ENCODE data around the gene TBCA.

The TBCA gene

GRCh38 chr5:77775790-77776553, at the start of gene TBCA:
TSS of gene TBCA (minus strand) at chr5:77776339. CDS start at chr5:77776257, 82 bp downstream.
- FAIRE-seq = no peak

- FAIRE-seq = no peak
Observed at GRCh38 chr5:77824981-77825380, 48.8 kb upstream of the TBCA start.

GRCh38 chr5:77816686-77817085, 40.5 kb upstream of the TBCA start:
- no peak for FAIRE-seq

- no peak for FAIRE-seq
Observed at GRCh38 chr5:77812926-77813589, 36.9 kb upstream of the TBCA start.

- FAIRE-seq = no peak
Observed at GRCh38 chr5:77806213-77806843, 30.2 kb upstream of the TBCA start.

- FAIRE-seq = no peak
Observed at GRCh38 chr5:77798456-77798855, 22.3 kb upstream of the TBCA start.

- FAIRE-seq = no peak
Observed at GRCh38 chr5:77797136-77797535, 21.0 kb upstream of the TBCA start.

- FAIRE-seq = no peak
Observed at GRCh38 chr5:77795846-77796245, 19.7 kb upstream of the TBCA start.

GRCh38 chr5:77795268-77795667, 19.1 kb upstream of the TBCA start:
- FAIRE-seq = no peak

GRCh38 chr5:77791926-77792325, 15.8 kb upstream of the TBCA start:
- FAIRE-seq = no peak

- no peak for FAIRE-seq
Observed at GRCh38 chr5:77791356-77791755, 15.2 kb upstream of the TBCA start.

- no peak for FAIRE-seq
Observed at GRCh38 chr5:77785229-77785628, 9.1 kb upstream of the TBCA start.

GRCh38 chr5:77784735-77785134, 8.6 kb upstream of the TBCA start:
- FAIRE-seq = no peak

GRCh38 chr5:77781076-77781475, 4.9 kb upstream of the TBCA start:
- no peak for FAIRE-seq

GRCh38 chr5:77778881-77779438, 2.8 kb upstream of the TBCA start:
- FAIRE-seq = no peak

- no peak for FAIRE-seq
Observed at GRCh38 chr5:77778398-77778797, 2.3 kb upstream of the TBCA start.

GRCh38 chr5:77777911-77778310, 1.8 kb upstream of the TBCA start:
- no peak for FAIRE-seq

GRCh38 chr5:77777281-77777892, 1.2 kb upstream of the TBCA start:
- no peak for FAIRE-seq

GRCh38 chr5:77776554-77777206, 541 bp upstream of the TBCA start:
- FAIRE-seq = no peak

- FAIRE-seq = no peak
Observed at GRCh38 chr5:77774981-77775789, 954 bp downstream of the TBCA start.

- FAIRE-seq = no peak
Observed at GRCh38 chr5:77773734-77774280, 2.3 kb downstream of the TBCA start.

Measured in colon (tissue), 2 donors.